Activated naive CD4-positive, alpha-beta T cell treated with anti-CD3 and anti-CD28 coated beads, Interleukin-2, amount 50 U/mL, for 24 hours (primary cell): ENCODE data around the gene LGALS8.
A peak's percentile ranks its signal among the peaks of the same experiment; 100 is the strongest.
"Not testable (repeated sequence)": the region's sequence is repeated elsewhere in the genome, so short reads cannot be mapped to it uniquely, and the experiment has no call there.

ENCODE experiments used
- H3K27ac Mint-ChIP-seq: one replicate; pipeline ENCODE4 v1.8.0; 2021; ENCODE audit warnings: mild to moderate bottlenecking, mixed read lengths
- H3K27me3 Mint-ChIP-seq: one replicate; pipeline ENCODE4 v1.8.0; 2021; ENCODE audit warnings: mixed read lengths
- H3K36me3 Mint-ChIP-seq: one replicate; pipeline ENCODE4 v1.8.0; 2021; ENCODE audit warnings: mixed read lengths
- H3K4me1 Mint-ChIP-seq: one replicate; pipeline ENCODE4 v1.8.0; 2021; ENCODE audit warnings: mixed read lengths
- H3K4me3 Mint-ChIP-seq: one replicate; pipeline ENCODE4 v1.8.0; 2021; ENCODE audit warnings: mild to moderate bottlenecking, mixed read lengths
- H3K9me3 Mint-ChIP-seq: one replicate; pipeline ENCODE4 v1.8.0; 2021; ENCODE audit warnings: mixed read lengths

The LGALS8 gene

GRCh38 chr1:236502579-236502971 is 21.2 kb upstream of the LGALS8 start:
- Mint-ChIP-seq H3K27me3 (peaks cover 3% of the 10 kb centered on the region), H3K4me1 (peaks cover 11% of the 10 kb centered on the region), H3K27ac (no peak overlapping the region), H3K4me3 (peak overlapping the region; percentile 73), H3K9me3 (no peaks in the 10 kb centered on the region), H3K36me3 (no peaks in the 10 kb centered on the region)

GRCh38 chr1:236502972-236503639 is 20.7 kb upstream of the LGALS8 start:
- Mint-ChIP-seq H3K27me3 (peaks cover 1% of the 10 kb centered on the region), H3K9me3 (no peaks in the 10 kb centered on the region), H3K36me3 (no peaks in the 10 kb centered on the region), H3K27ac (no peak overlapping the region), H3K4me3 (peak overlapping the region; percentile 73), H3K4me1 (peaks cover 11% of the 10 kb centered on the region)

GRCh38 chr1:236504338-236504737 is 19.4 kb upstream of the LGALS8 start:
- peaks cover 11% of the 10 kb centered on the region for H3K4me1 Mint-ChIP-seq
- not testable (repeated sequence) for H3K36me3 Mint-ChIP-seq, H3K27me3 Mint-ChIP-seq, H3K9me3 Mint-ChIP-seq, H3K27ac Mint-ChIP-seq, H3K4me3 Mint-ChIP-seq

GRCh38 chr1:236507022-236507700 is 16.6 kb upstream of the LGALS8 start:
- Mint-ChIP-seq H3K9me3 (no peaks in the 10 kb centered on the region), H3K27me3 (no peaks in the 10 kb centered on the region), H3K36me3 (no peaks in the 10 kb centered on the region), H3K4me3 (no peak overlapping the region), H3K4me1 (peaks cover 11% of the 10 kb centered on the region), H3K27ac (no peak overlapping the region)

- H3K9me3 Mint-ChIP-seq: no peaks in the 10 kb centered on the region
- no peaks in the 10 kb centered on the region for H3K4me1 Mint-ChIP-seq
- no peaks in the 10 kb centered on the region for H3K36me3 Mint-ChIP-seq
- H3K27ac Mint-ChIP-seq: no peak overlapping the region
- no peak overlapping the region for H3K4me3 Mint-ChIP-seq
- H3K27me3 Mint-ChIP-seq: no peaks in the 10 kb centered on the region
Measured at GRCh38 chr1:236508593-236509027, 15.2 kb upstream of the LGALS8 start.

- H3K36me3 Mint-ChIP-seq: no peaks in the 10 kb centered on the region
- H3K27ac Mint-ChIP-seq: no peak overlapping the region
- H3K4me3 Mint-ChIP-seq: no peak overlapping the region
- H3K27me3 Mint-ChIP-seq: no peaks in the 10 kb centered on the region
- H3K9me3 Mint-ChIP-seq: no peaks in the 10 kb centered on the region
- no peaks in the 10 kb centered on the region for H3K4me1 Mint-ChIP-seq
Measured at GRCh38 chr1:236509203-236509602, 14.6 kb upstream of the LGALS8 start.

GRCh38 chr1:236509647-236510401 is 14.0 kb upstream of the LGALS8 start:
- no peaks in the 10 kb centered on the region for H3K9me3 Mint-ChIP-seq
- H3K36me3 Mint-ChIP-seq: no peaks in the 10 kb centered on the region
- no peak overlapping the region for H3K27ac Mint-ChIP-seq
- no peak overlapping the region for H3K4me3 Mint-ChIP-seq
- no peaks in the 10 kb centered on the region for H3K27me3 Mint-ChIP-seq
- no peaks in the 10 kb centered on the region for H3K4me1 Mint-ChIP-seq

GRCh38 chr1:236511735-236512418 is 11.9 kb upstream of the LGALS8 start:
- H3K27ac Mint-ChIP-seq: no peak overlapping the region
- H3K4me3 Mint-ChIP-seq: no peak overlapping the region
- no peaks in the 10 kb centered on the region for H3K36me3 Mint-ChIP-seq
- H3K9me3 Mint-ChIP-seq: no peaks in the 10 kb centered on the region
- peaks cover 8% of the 10 kb centered on the region for H3K4me1 Mint-ChIP-seq
- no peaks in the 10 kb centered on the region for H3K27me3 Mint-ChIP-seq

- peaks cover 13% of the 10 kb centered on the region for H3K4me1 Mint-ChIP-seq
- H3K9me3 Mint-ChIP-seq: no peaks in the 10 kb centered on the region
- H3K27me3 Mint-ChIP-seq: no peaks in the 10 kb centered on the region
- no peaks in the 10 kb centered on the region for H3K36me3 Mint-ChIP-seq
- no peak overlapping the region for H3K27ac Mint-ChIP-seq
- H3K4me3 Mint-ChIP-seq: no peak overlapping the region
Measured at GRCh38 chr1:236514703-236515442, 8.9 kb upstream of the LGALS8 start.

GRCh38 chr1:236515443-236515958 is 8.3 kb upstream of the LGALS8 start:
- no peaks in the 10 kb centered on the region for H3K9me3 Mint-ChIP-seq
- H3K27ac Mint-ChIP-seq: no peak overlapping the region
- H3K36me3 Mint-ChIP-seq: no peaks in the 10 kb centered on the region
- H3K4me3 Mint-ChIP-seq: no peak overlapping the region
- H3K27me3 Mint-ChIP-seq: no peaks in the 10 kb centered on the region
- H3K4me1 Mint-ChIP-seq: peaks cover 13% of the 10 kb centered on the region

GRCh38 chr1:236516929-236517704 is 6.7 kb upstream of the LGALS8 start:
- H3K4me3 Mint-ChIP-seq: peak overlapping the region; percentile 78
- no peaks in the 10 kb centered on the region for H3K9me3 Mint-ChIP-seq
- no peaks in the 10 kb centered on the region for H3K27me3 Mint-ChIP-seq
- peak overlapping the region; percentile 82 for H3K27ac Mint-ChIP-seq
- H3K4me1 Mint-ChIP-seq: peaks cover 13% of the 10 kb centered on the region
- no peaks in the 10 kb centered on the region for H3K36me3 Mint-ChIP-seq

GRCh38 chr1:236518322-236518721 is 5.5 kb upstream of the LGALS8 start:
- Mint-ChIP-seq H3K27me3 (no peaks in the 10 kb centered on the region), H3K36me3 (no peaks in the 10 kb centered on the region), H3K27ac (no peak overlapping the region), H3K9me3 (no peaks in the 10 kb centered on the region), H3K4me1 (peaks cover 22% of the 10 kb centered on the region), H3K4me3 (no peak overlapping the region)

- Mint-ChIP-seq H3K27me3 (no peaks in the 10 kb centered on the region), H3K9me3 (no peaks in the 10 kb centered on the region), H3K27ac (no peak overlapping the region), H3K36me3 (no peaks in the 10 kb centered on the region), H3K4me1 (peaks cover 32% of the 10 kb centered on the region), H3K4me3 (no peak overlapping the region)
Measured at GRCh38 chr1:236520445-236521005, 3.3 kb upstream of the LGALS8 start.
